ENCODE results near the gene SPTBN1. TPM values are rescaled to one million over a fixed set of nuclear protein-coding genes. Genes with fewer than 3 reads are reported as not detected.

SPTBN1 gene
- total and polyA plus RNA-seq, 2 experiments from 2014 or later, result 125 to 435 TPM

GRCh38 chr2:54461261-54461660 lies 5.1 kb downstream of the SPTBN1 start:
- no peak for TF ChIP-seq CTCF (IDR thresholded peaks at IDR 0.05; ENCODE audit: low read depth, low read length)
- H3K36me3 ChIP-seq, result no peaks in the 10 kb centered on the region
- H3K4me3 ChIP-seq, result no peak overlapping the region
- no peaks in the 10 kb centered on the region for H3K9me3 ChIP-seq (ENCODE audit: low read depth)
- DNase-seq (ENCODE audit: low read depth in 1 of 2, low spot score in 1 of 2), result peak in 1 of 2 donors; percentile 89
- peaks cover 28% of the 10 kb centered on the region for H3K4me1 ChIP-seq (ENCODE audit: low read depth)
- H3K27me3 ChIP-seq, result no peaks in the 10 kb centered on the region
- H3K27ac ChIP-seq, result no peak overlapping the region

GRCh38 chr2:54464341-54464740 lies 8.2 kb downstream of the SPTBN1 start:
- peaks cover 36% of the 10 kb centered on the region for H3K4me1 ChIP-seq (ENCODE audit: low read depth)
- H3K4me3 ChIP-seq, result no peak overlapping the region
- no peaks in the 10 kb centered on the region for H3K36me3 ChIP-seq
- no peak overlapping the region for H3K27ac ChIP-seq
- DNase-seq (ENCODE audit: low read depth in 1 of 2, low spot score in 1 of 2), result no peak
- no peak for TF ChIP-seq CTCF (IDR thresholded peaks at IDR 0.05; ENCODE audit: low read depth, low read length)
- H3K9me3 ChIP-seq (ENCODE audit: low read depth), result no peaks in the 10 kb centered on the region
- no peaks in the 10 kb centered on the region for H3K27me3 ChIP-seq

GRCh38 chr2:54465143-54465542 lies 9.0 kb downstream of the SPTBN1 start:
- no peak for TF ChIP-seq CTCF (IDR thresholded peaks at IDR 0.05; ENCODE audit: low read depth, low read length)
- peak in 1 of 2 donors; percentile 50 for DNase-seq (ENCODE audit: low read depth in 1 of 2, low spot score in 1 of 2)
- peak overlapping the region; percentile 36 for H3K27ac ChIP-seq

GRCh38 chr2:54466870-54467269 lies 10.7 kb downstream of the SPTBN1 start:
- no peaks in the 10 kb centered on the region for H3K27me3 ChIP-seq
- H3K9me3 ChIP-seq (ENCODE audit: low read depth), result no peaks in the 10 kb centered on the region
- TF ChIP-seq CTCF (IDR thresholded peaks at IDR 0.05; ENCODE audit: low read depth, low read length), result no peak
- peak; percentile 62 to 64 for DNase-seq (ENCODE audit: low read depth in 1 of 2, low spot score in 1 of 2)
- H3K4me1 ChIP-seq (ENCODE audit: low read depth), result peaks cover 51% of the 10 kb centered on the region
- no peak overlapping the region for H3K4me3 ChIP-seq
- no peaks in the 10 kb centered on the region for H3K36me3 ChIP-seq
- H3K27ac ChIP-seq, result peak overlapping the region; percentile 99

More at GRCh38 chr2:54465143-54465542, 9.0 kb downstream of the SPTBN1 start:
- H3K36me3 ChIP-seq, result no peaks in the 10 kb centered on the region
- H3K4me1 ChIP-seq (ENCODE audit: low read depth), result peaks cover 38% of the 10 kb centered on the region
- H3K4me3 ChIP-seq, result no peak overlapping the region
- H3K27me3 ChIP-seq, result no peaks in the 10 kb centered on the region
- no peaks in the 10 kb centered on the region for H3K9me3 ChIP-seq (ENCODE audit: low read depth)

- Histone ChIP-seq H3K9me3 (ENCODE audit: low read depth) (no peaks in the 10 kb centered on the region), H3K27me3 (no peaks in the 10 kb centered on the region), H3K36me3 (no peaks in the 10 kb centered on the region), H3K4me3 (no peak overlapping the region), H3K27ac (peak overlapping the region; percentile 99), H3K4me1 (ENCODE audit: low read depth) (peaks cover 68% of the 10 kb centered on the region)
- no peak for TF ChIP-seq CTCF (IDR thresholded peaks at IDR 0.05; ENCODE audit: low read depth, low read length)
- peak in 1 of 2 donors; percentile 55 for DNase-seq (ENCODE audit: low read depth in 1 of 2, low spot score in 1 of 2)
These were observed 12.5 kb downstream of the SPTBN1 start for GRCh38 chr2:54468673-54469072.
